ENCODE results near the gene BASP1.

BASP1 gene

GRCh38 chr5:17196697-17197096 is 20.7 kb upstream of the BASP1 start:
- Histone ChIP-seq H3K27me3 (ENCODE audit: control insufficient read depth, insufficient read depth, low read length) (no peaks in the 10 kb centered on the region), H3K4me3 (ENCODE audit: low read length) (no peak overlapping the region), H3K4me1 (ENCODE audit: control insufficient read depth, insufficient read depth, low read length) (no peaks in the 10 kb centered on the region), H3K9me3 (ENCODE audit: control insufficient read depth, low read length) (no peaks in the 10 kb centered on the region), H3K9ac (ENCODE audit: low read length) (no peak overlapping the region), H3K36me3 (ENCODE audit: control insufficient read depth, insufficient read depth, low read length) (no peaks in the 10 kb centered on the region)

GRCh38 chr5:17203329-17204132 is 13.9 kb upstream of the BASP1 start:
- Histone ChIP-seq H3K27me3 (ENCODE audit: control insufficient read depth, insufficient read depth, low read length) (peaks cover 12% of the 10 kb centered on the region), H3K4me1 (ENCODE audit: control insufficient read depth, insufficient read depth, low read length) (no peaks in the 10 kb centered on the region), H3K9me3 (ENCODE audit: control insufficient read depth, low read length) (no peaks in the 10 kb centered on the region), H3K4me3 (ENCODE audit: low read length) (no peak overlapping the region), H3K9ac (ENCODE audit: low read length) (no peak overlapping the region), H3K36me3 (ENCODE audit: control insufficient read depth, insufficient read depth, low read length) (no peaks in the 10 kb centered on the region)

DNA sequence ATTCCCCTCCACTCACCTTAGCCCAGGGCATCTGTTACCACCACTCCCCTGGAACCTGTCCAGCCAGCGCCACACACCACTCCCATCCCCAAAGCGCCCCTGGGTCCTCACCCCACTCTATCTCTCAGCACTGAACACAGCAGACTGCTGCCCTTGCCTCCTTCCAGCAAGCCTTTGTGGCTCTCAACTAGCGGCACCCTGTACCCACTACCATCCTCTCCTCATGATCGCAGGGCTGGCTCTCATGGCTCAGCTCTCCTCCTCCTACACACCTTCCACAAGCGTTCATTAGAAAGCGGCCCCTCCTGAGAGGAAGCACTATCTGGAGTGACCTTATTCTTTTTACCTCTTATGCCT is 13.3 kb upstream of the BASP1 start:
- Histone ChIP-seq H3K4me1 (ENCODE audit: control insufficient read depth, insufficient read depth, low read length) (no peaks in the 10 kb centered on the region), H3K27me3 (ENCODE audit: control insufficient read depth, insufficient read depth, low read length) (peaks cover 12% of the 10 kb centered on the region), H3K4me3 (ENCODE audit: low read length) (no peak overlapping the region), H3K9ac (ENCODE audit: low read length) (no peak overlapping the region), H3K9me3 (ENCODE audit: control insufficient read depth, low read length) (no peaks in the 10 kb centered on the region), H3K36me3 (ENCODE audit: control insufficient read depth, insufficient read depth, low read length) (no peaks in the 10 kb centered on the region)

DNA sequence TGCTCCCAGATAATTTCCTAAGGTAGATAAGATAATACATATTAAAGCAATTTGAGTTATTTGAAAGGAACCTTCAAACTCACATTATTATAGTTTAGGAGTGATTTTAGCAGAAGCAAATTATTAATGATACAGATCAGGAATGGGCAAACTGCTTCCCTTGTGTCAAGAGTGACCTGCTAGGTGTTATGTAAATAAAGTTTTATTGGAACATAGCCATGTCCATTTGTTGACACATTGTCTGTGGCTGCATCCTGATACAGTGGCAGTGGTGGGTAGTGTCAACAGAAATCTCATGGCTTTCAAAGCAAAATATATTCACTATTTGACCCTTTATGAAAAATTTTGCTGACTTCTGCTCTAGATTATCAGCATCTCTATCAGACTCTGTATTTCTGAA is 11.4 kb upstream of the BASP1 start:
- no peak overlapping the region for H3K9ac ChIP-seq (ENCODE audit: low read length)
- H3K9me3 ChIP-seq (ENCODE audit: control insufficient read depth, low read length): no peaks in the 10 kb centered on the region
- no peaks in the 10 kb centered on the region for H3K4me1 ChIP-seq (ENCODE audit: control insufficient read depth, insufficient read depth, low read length)
- peaks cover 12% of the 10 kb centered on the region for H3K27me3 ChIP-seq (ENCODE audit: control insufficient read depth, insufficient read depth, low read length)
- no peak overlapping the region for H3K4me3 ChIP-seq (ENCODE audit: low read length)
- no peaks in the 10 kb centered on the region for H3K36me3 ChIP-seq (ENCODE audit: control insufficient read depth, insufficient read depth, low read length)

- Histone ChIP-seq H3K9ac (ENCODE audit: low read length) (no peak overlapping the region), H3K9me3 (ENCODE audit: control insufficient read depth, low read length) (no peaks in the 10 kb centered on the region), H3K4me1 (ENCODE audit: control insufficient read depth, insufficient read depth, low read length) (peaks cover 11% of the 10 kb centered on the region), H3K4me3 (ENCODE audit: low read length) (no peak overlapping the region), H3K36me3 (ENCODE audit: control insufficient read depth, insufficient read depth, low read length) (no peaks in the 10 kb centered on the region), H3K27me3 (ENCODE audit: control insufficient read depth, insufficient read depth, low read length) (peaks cover 16% of the 10 kb centered on the region)
Measured at GRCh38 chr5:17212191-17212590, 5.2 kb upstream of the BASP1 start.

GRCh38 chr5:17212996-17213395 is 4.4 kb upstream of the BASP1 start:
- Histone ChIP-seq H3K9ac (ENCODE audit: low read length) (no peak overlapping the region), H3K9me3 (ENCODE audit: control insufficient read depth, low read length) (no peaks in the 10 kb centered on the region), H3K4me3 (ENCODE audit: low read length) (no peak overlapping the region), H3K27me3 (ENCODE audit: control insufficient read depth, insufficient read depth, low read length) (peaks cover 16% of the 10 kb centered on the region), H3K36me3 (ENCODE audit: control insufficient read depth, insufficient read depth, low read length) (no peaks in the 10 kb centered on the region), H3K4me1 (ENCODE audit: control insufficient read depth, insufficient read depth, low read length) (peaks cover 11% of the 10 kb centered on the region)

- no peaks in the 10 kb centered on the region for H3K36me3 ChIP-seq (ENCODE audit: control insufficient read depth, insufficient read depth, low read length)
- H3K9me3 ChIP-seq (ENCODE audit: control insufficient read depth, low read length): no peaks in the 10 kb centered on the region
- H3K9ac ChIP-seq (ENCODE audit: low read length): no peak overlapping the region
- H3K4me1 ChIP-seq (ENCODE audit: control insufficient read depth, insufficient read depth, low read length): peaks cover 11% of the 10 kb centered on the region
- H3K27me3 ChIP-seq (ENCODE audit: control insufficient read depth, insufficient read depth, low read length): peaks cover 23% of the 10 kb centered on the region
- H3K4me3 ChIP-seq (ENCODE audit: low read length): no peak overlapping the region
Measured at GRCh38 chr5:17213938-17214337, 3.5 kb upstream of the BASP1 start.

- Histone ChIP-seq H3K9me3 (ENCODE audit: control insufficient read depth, low read length) (no peaks in the 10 kb centered on the region), H3K27me3 (ENCODE audit: control insufficient read depth, insufficient read depth, low read length) (peaks cover 24% of the 10 kb centered on the region), H3K4me3 (ENCODE audit: low read length) (no peak overlapping the region), H3K4me1 (ENCODE audit: control insufficient read depth, insufficient read depth, low read length) (peaks cover 11% of the 10 kb centered on the region), H3K9ac (ENCODE audit: low read length) (no peak overlapping the region), H3K36me3 (ENCODE audit: control insufficient read depth, insufficient read depth, low read length) (no peaks in the 10 kb centered on the region)
Measured at GRCh38 chr5:17214893-17215292, 2.5 kb upstream of the BASP1 start.

GRCh38 chr5:17215361-17215760 is 2.1 kb upstream of the BASP1 start:
- H3K4me3 ChIP-seq (ENCODE audit: low read length): no peak overlapping the region
- no peaks in the 10 kb centered on the region for H3K36me3 ChIP-seq (ENCODE audit: control insufficient read depth, insufficient read depth, low read length)
- no peak overlapping the region for H3K9ac ChIP-seq (ENCODE audit: low read length)
- peaks cover 11% of the 10 kb centered on the region for H3K4me1 ChIP-seq (ENCODE audit: control insufficient read depth, insufficient read depth, low read length)
- peaks cover 24% of the 10 kb centered on the region for H3K27me3 ChIP-seq (ENCODE audit: control insufficient read depth, insufficient read depth, low read length)
- H3K9me3 ChIP-seq (ENCODE audit: control insufficient read depth, low read length): no peaks in the 10 kb centered on the region

DNA sequence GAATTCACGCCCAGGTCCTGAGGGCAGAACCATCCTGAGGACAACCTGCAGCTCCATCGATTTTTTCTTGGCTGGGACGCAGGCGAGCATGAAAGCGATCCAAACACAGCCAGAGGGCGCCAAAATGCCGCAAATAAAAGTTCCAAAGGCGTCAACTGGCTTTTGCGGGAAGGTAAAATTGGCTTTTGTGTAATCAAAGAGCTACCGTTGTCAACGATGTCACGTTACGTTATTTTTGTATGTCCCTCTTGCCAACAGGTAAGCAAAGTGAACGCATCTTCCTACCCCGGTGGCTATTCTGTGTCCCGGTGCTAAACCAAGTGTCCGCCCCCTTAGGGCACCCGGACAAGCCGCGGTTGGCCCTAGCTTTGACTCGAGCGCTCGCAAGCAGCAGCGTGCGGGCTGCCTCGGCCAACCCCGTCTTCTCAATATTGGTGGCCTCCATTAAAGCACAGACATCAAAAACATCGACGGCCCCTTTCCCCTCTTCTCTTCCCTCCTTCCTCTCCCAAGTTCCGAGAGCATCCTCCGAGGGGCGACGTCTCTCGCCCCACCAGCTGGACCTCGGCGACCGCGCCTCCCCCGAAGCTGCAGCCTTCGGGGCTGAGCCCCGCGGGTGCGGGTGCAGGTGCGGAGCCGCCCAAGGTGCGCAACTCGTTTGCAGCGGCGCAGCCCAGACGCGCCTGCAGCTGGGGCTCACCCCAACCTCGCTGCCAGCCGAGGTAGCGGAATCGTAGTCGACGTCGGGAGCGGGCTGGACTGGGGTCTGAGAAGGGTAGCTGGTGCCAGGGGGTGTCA is 1.1 kb upstream of the BASP1 start:
- Histone ChIP-seq H3K9me3 (ENCODE audit: control insufficient read depth, low read length) (no peaks in the 10 kb centered on the region), H3K4me3 (ENCODE audit: low read length) (no peak overlapping the region), H3K27me3 (ENCODE audit: control insufficient read depth, insufficient read depth, low read length) (peaks cover 24% of the 10 kb centered on the region), H3K36me3 (ENCODE audit: control insufficient read depth, insufficient read depth, low read length) (no peaks in the 10 kb centered on the region), H3K4me1 (ENCODE audit: control insufficient read depth, insufficient read depth, low read length) (peaks cover 11% of the 10 kb centered on the region), H3K9ac (ENCODE audit: low read length) (no peak overlapping the region)

DNA sequence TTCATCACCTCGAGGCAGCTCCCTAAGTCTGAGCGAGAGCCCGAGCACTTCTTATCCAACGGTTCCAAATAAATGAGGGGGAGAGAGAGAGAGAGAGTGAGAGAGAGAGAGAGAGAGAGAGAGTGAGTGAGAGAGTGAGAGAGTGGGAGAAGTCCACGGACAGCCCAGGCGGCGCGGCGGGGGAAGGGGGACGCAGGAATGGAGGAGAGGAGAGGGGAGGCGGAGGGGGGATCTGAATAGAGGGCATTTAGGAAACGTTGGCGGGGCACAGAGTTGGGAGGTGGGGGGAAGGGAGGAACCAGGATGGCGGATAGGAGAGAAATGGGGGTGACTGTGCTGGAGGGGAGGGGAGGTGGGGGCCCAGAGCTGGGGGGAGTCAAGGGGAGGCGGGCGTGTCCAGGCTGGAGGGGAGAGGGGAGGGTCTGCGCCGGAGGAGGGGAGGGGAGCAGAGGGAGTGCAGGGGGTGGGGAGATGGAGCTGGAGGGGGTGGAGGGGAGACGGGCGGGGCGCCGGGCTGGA is 398 bp upstream of the BASP1 start:
- H3K9ac ChIP-seq (ENCODE audit: low read length): no peak overlapping the region
- peaks cover 11% of the 10 kb centered on the region for H3K4me1 ChIP-seq (ENCODE audit: control insufficient read depth, insufficient read depth, low read length)
- H3K27me3 ChIP-seq (ENCODE audit: control insufficient read depth, insufficient read depth, low read length): peaks cover 24% of the 10 kb centered on the region
- H3K36me3 ChIP-seq (ENCODE audit: control insufficient read depth, insufficient read depth, low read length): no peaks in the 10 kb centered on the region
- no peak overlapping the region for H3K4me3 ChIP-seq (ENCODE audit: low read length)
- H3K9me3 ChIP-seq (ENCODE audit: control insufficient read depth, low read length): no peaks in the 10 kb centered on the region

DNA sequence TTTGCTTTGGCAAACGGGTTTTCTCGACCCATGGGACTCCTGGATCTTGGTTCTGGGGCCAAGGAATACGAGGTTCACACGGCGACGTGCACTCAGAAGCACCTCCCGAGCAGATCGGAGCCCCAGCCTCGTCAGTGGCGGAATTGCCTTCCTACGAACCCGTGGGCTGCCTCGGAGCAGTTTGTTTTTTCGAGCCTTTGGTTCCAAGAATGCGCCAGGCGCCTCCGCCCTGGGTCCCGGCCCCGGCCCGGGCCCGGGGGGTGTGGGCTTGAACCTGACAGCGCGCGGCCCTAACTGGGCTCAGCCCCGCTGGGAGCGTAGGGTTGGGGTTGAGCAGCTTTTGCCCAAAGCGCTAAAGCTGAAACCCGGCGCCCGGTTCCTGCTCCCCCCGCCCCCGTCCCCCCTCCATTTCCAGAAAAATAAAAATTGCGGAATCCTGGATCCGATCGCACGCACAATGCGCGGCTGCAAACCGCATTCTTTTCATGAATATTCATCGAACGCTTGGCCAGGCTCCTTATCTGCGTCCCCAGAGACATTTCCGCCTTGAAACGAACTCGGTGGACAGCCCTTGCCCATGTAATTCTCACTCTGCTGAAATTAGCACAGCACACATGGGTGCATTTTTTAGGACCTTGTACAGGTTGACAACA is 1.0 kb downstream of the BASP1 start:
- Histone ChIP-seq H3K9me3 (ENCODE audit: control insufficient read depth, low read length) (no peaks in the 10 kb centered on the region), H3K4me1 (ENCODE audit: control insufficient read depth, insufficient read depth, low read length) (peaks cover 11% of the 10 kb centered on the region), H3K36me3 (ENCODE audit: control insufficient read depth, insufficient read depth, low read length) (no peaks in the 10 kb centered on the region), H3K27me3 (ENCODE audit: control insufficient read depth, insufficient read depth, low read length) (peaks cover 24% of the 10 kb centered on the region), H3K9ac (ENCODE audit: low read length) (peak overlapping the region; percentile 71), H3K4me3 (ENCODE audit: low read length) (peak overlapping the region; percentile 45)
